GM18502 (cell line): ENCODE results near the gene VENTX.

Source experiments
- ATAC-seq: cut with Tn5 transposase; IDR thresholded peaks from one replicate; pipeline ENCODE4 v1.9.1; 2021; ENCODE audit warnings: mild to moderate bottlenecking; ENCODE audit not compliant: unreplicated experiment, poor library complexity

VENTX gene

DNA sequence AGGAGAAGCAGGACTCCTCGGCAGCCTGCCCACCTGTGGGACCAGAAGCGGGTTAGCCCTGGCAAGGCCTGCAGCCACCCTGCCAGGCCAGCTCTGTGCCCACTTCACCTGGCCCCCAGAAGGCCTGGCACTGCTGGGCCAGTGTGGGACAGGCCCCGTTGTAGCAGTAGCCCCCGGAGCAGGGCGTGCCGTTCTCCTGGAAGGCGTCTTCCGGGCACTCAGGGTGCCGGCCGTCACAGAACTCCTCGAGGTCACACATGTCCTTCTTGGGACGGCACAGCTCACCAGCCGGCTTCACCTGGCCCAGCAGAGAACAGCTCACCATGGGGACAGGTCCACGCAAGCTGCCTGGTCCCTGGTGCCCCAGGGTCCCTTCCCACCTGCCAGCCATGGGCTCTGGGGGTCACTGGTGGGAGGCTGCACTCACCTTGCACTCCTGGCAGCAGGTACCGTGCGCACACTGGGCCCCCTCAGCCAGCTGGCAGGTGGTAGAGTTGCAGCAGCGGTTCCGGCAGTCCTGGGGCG, 33.2 kb downstream of the VENTX start:
- no peak for ATAC-seq

DNA sequence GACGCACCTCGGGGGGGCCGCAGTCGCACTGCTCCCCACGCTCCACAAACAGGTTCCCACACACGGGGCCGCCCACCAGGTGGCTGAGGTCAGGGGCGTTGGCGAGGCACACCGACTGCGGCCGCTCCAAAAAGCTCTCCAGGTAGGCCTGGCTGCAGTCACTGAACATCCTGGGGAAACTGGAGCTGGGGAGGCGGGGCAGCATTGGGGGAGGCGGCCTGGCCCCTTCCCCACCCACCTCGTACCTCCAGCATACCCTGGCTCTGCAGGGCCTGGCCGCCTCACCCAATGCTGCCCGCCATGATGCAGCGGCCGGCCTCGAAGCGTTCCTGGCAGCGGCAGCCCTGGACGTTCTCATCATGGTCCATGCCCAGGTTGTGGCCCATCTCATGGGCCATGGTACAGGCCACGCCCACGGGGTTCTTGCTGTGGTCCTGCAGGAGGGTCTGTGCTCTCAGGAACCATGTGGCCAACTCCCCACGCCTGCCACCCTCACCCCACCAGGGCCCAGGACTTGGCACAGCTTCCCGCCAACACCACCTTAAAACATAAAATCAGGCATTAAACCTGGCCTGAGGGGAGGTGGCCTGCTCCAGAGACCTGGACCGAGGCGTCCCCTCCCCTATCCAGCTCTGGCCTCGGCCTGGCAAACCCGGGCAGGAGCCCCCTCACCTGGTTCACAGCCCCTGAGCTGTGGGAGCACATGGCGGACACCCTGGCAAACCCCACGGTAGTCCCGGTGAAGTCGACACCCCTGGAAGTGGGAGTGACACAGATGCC, 34.1 kb downstream of the VENTX start:
- no peak for ATAC-seq

DNA sequence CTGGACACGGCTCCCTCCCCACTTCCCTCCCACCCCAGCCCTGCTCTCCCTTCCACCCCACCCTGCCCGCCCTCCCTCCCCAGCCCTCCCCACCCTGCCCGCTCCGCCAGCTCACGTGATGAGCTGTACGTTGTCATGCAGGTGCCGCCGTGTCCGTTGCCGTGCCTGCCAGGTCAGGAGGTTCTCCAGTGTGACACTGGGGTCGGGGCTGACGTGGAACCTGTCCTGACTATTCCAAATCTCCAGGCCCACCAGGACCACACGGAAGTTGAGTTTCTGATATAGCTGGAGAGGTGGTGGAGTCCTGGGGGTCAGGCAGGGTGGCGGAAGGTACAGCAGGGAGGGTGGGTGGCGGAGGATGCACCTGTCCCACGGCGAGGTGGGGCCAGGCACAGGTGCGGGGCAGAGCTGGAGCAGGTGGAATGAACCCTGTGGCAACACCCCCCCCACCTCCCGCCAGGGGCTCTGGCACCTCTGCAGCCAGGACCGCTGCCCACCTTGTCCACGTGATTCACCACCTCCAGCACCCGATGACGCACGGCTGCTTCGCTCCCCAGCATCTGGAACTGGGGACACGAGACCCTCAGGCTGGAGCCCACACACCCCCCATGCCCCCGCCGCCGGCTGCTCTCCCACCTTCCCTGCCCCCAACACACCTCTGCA, 34.8 kb downstream of the VENTX start:
- no peak for ATAC-seq

DNA sequence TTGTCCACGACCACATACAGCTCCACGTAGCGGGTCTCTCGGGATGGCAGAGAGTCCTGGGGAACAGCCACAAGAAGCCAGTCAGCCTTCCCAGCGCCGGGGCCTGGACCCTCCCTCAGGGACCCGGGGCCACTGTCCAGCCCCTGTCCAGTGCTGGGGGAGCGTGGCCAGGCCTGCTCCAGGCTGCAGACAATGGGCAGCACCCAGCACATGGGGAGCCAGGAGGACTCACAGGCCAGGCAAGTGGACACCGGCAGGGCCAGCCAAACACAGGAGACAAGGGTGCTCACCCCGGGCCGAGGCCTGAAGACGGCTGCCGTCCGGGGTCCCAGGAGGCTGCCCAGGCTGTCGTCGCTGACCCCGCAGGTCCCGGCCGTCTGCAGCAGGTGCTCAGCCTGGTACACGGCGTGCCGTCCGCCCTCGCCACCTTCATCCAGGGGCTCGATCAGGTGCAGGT, 35.3 kb downstream of the VENTX start:
- ATAC-seq, result no peak

DNA sequence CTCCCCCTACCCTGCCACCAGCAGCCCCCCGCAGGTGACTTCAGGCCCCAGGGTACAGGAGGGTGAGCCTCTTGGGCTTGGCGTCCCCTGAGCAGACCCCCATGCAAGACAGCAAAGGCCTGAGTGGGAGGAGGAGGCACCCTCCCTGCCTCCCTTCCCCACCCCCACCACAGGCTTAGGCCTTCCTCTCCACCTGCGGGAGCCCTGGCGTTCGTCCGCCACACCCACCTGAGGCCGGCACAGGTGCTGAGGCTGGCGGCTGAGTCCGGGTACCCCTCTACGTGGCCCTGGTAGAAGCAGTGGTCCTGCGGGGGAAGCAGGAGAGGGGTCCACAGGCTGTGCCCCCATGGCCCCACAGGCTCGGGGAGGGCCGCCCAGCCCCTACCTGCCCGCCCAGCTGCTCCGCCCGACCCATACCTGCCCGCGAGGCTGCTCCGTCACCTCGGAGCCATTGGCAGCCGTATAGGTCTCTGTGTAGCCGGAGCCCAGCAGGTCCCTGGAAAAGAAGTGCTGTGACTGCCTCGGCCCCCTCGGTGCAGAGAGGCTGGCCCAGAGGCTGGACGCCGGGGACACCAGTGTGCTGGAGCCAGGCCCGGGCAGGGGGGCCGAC, 36.0 kb downstream of the VENTX start:
- no peak for ATAC-seq

DNA sequence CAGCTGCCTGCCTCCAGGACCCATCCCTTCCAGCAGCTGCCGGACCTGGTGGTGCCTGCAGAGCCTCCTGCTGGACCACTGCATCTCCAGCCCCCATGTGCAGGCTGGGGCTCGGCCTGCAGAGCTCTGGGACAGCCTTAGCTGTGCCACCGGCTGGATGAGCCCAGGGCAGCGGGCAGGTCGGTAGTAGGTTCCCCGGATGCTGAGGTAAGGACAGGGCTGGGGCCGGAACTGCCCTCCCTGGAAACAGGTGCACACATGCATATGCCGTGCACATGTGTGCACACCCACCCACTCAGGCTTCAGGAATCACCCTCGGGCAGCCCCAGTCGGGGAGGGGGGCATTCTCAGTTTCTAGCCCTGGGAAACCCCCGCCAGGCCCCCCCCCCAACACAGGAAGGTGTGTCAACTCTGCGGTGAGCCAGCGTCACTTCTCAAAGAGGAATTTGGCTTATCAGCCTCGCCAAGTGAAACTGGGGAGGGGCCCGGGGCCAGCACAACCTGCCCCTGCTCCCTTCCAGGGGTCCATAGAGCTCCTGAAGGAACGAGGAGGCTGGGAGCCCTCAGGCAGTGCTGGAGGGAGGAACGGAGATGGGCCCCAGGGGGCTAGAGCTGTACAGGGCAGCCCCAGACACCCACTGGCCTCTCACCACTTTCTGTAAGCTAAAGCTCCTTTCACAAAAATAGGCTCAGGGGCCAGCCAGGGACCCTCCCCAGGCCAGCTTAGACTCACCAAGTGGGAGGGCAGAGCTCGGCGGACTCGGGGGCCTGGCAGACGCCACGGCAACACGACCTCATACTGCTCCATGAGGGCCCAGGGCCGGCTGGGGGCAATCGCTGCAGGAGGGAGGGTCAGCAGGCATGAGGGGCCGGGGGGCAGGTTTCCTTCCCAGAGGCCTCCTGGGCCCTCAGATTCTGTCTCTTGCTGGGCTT, 37.4 kb downstream of the VENTX start:
- peak; percentile 57 for ATAC-seq

DNA sequence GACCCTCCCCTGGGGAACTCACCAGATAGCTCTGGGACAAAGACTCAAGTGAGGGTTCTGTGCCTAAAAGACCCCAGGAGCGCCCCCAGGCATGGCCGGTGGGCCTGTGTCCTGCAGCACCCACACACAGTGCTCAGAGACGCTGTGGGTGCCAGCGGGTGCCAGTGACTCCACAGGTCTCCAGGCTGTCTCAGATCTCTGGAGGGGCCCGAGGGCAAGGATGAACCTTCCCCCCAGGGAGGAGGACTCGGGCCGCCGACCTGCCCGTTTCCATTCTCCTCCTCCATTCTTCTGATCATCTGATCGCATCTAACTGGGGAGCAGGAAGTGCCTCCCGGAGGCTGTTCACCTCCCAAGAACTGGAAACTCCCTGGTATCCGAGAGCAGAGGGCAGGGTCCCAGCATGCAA, 38.0 kb downstream of the VENTX start:
- peak; percentile 33 for ATAC-seq

DNA sequence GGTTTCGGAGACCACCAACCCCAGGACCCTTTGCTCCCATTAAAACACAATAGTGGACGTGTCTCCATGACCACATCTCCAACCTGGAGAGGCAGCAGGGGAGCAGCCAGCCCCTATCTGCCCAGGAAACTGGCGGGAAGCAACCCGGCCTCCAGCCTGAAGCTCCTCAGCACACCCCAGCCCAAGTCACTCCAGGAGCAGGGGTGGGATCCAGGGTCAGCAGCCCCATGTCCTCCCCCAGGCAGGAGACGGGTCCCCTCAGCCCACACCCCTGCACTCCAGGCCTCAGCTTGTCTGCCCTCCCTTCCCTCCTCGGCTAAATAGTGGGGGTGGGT, 38.4 kb downstream of the VENTX start:
- ATAC-seq, result peak; percentile 0

DNA sequence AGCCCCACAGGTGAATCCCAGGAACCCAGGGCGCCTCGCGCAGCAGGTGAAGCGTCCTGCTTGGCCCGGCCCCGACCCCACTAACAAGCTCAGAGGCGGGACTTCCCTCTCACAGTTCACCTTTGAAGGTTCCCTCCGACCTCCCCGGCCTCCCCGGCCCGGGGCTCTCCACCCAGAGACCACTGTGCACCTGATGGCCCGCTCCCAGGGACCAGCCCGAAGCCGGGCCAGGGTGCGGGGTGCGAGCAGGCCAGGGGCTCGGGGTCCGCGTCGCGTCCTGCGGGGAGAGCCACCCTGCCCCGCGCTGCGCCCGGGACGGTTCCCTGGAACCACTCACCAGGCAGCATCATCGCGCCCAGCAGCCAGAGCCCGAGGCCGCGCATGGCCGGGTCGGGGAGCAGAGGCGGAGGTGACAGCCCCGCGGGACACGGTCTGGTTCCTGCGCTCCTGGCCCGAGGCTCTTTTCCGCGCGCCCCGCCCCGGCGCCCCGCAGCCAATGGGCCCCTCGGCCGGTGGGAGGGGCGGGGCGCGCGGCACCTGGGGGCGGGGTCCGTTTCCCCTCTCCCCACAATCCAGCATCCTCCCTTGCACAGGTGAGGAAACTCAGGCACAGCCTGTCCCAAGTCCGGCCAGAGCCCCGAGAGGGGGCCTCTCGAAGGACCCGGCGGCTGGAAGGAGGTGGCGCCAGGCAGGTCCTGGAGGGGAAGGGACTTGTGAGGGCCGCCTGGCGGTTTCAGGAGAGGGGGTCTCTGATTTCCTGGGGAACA, 39.0 kb downstream of the VENTX start, which contains the start of gene ADAM8:
ADAM8 (minus strand) TSS at position 434 of the 767 bp plus-strand sequence; CDS start at position 383, 51 bp downstream.
- ATAC-seq, result peak; percentile 51

DNA sequence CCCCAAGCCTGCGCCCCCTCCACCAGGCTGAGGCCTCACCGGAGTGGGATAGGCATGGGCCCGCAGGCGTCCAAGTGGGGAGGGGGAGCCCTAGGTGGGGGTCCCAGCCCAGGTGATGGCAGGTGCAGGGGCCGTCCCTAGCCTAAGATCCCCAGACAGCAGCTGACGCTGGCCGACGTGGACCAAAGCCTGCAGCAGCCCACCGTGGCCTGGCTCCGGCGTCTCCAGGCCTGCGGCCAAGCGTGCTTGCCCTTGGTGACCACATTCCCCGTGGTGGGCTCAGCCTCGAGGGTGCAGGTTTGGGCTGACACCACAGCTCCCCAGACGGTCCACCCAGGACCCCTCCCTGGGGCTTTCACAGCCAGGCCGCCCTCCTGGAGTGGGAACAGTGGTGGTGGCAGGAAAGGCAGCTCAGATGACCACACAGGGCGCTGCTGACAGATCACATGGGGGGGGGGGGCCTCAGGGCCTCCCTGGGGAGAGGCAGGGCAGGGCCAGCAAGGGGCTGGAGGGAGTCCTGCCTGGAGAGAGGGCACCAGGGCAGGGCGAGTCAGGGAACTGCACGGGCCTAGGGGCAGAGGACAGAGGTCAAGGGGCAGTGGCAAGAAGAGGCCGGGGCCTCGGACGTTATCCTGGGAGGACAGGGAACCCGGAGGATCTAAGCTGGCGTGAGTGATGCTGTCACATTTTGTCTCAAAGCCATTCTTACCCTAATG, 39.8 kb downstream of the VENTX start:
- no peak for ATAC-seq

DNA sequence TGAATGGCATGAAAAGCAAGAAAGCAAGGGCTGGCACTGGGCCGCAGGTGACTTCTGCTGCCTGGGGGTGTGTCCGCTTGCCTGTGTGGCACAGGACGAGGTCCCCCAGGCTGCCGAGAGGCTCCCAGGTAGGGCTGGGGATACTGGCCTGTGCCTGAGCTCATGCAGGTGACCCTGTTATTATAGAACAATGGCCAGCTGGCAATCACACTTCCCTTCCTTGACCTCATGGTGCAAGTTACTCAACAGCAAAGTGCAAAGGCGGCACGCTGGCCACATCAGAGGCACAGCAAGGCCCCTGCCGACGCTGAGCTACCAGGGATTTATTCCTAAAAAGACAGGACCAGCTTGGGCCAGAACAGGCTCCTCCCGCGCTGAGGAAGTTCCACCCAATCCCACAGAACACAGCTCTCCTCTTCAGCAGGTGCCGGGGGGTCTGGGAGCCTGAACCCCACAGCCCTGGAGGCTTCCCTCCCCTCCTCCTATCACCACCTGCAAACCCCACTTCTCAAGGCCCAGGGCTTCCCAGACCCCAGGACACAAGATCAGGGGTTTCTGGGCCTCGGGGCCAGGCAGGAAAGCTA, 40.4 kb downstream of the VENTX start:
- no peak for ATAC-seq

DNA sequence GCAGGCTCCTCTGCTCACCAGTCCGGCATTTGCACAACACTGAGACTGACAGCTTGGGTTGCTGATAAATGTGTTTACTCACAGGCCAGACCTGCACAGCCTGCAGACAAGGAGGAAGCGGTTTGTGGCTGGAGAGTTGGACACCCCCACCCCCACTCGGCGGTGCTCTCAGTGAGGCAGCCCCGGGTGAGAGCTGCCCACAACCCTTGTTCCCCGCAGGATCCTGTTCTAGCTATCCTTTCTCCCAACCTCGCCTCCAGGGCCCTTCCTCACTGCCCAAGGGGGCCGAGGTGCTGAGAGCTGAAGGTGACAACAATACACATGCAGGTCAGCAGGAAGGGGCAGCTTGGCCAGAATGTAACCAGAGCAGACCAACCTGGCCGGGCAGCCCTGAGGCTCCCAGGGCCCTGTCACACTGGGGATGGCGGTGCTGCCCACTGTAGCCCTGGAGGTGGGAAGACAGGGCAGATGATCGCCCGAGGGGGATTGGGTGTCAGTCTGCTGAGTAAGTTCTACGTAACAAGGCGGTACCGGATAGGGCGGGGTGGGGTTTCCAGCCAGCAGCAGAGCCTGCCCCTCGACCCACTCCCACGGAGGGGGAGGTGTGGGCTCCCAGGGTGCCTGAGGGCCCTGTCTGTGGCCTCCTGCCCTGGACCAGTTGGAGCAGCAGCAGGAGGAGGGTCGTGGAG, 41.1 kb downstream of the VENTX start:
- peak; percentile 39 for ATAC-seq

DNA sequence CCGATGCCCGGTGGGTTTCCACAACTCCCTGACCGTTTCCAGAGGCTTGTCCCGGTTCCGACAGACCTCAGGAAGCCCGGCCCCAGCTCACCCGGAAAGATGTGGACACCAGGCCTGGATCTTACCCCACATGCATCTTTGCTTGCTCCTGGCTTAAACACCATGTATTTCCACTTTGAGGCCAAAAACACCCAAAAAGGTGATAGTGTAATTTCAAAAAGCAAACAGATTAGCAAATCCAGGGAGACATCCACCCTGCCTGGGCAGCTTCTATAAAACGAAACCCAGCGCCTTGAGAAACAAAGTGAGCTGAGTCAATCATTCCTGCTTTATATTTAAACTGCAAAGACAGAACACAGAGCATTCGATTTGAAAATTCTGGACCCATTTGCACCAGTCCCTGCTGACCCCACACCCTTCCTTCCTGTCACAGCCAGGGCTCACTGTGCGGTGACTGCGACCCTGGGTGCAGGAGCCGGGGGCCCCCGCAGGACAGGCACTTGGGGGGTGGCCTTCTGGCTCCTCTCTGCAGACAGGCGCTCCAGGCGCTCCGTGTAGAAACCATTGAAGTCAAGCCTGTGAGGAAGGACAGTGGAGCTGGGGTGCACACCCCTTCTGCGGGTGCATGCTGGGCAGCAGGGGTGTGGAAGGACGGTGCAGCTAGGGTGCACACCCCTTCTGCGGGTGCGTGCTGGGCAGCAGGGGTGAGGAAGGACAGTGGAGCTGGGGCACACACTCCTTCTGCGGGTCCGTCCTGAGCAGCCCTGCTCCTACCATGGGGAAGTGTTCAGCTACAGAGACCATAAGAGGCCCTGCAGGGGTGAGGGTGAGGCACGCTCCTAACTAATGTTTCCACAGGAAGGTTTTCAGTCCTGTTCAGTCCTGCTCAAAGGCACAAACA, 41.9 kb downstream of the VENTX start:
- ATAC-seq, result no peak

DNA sequence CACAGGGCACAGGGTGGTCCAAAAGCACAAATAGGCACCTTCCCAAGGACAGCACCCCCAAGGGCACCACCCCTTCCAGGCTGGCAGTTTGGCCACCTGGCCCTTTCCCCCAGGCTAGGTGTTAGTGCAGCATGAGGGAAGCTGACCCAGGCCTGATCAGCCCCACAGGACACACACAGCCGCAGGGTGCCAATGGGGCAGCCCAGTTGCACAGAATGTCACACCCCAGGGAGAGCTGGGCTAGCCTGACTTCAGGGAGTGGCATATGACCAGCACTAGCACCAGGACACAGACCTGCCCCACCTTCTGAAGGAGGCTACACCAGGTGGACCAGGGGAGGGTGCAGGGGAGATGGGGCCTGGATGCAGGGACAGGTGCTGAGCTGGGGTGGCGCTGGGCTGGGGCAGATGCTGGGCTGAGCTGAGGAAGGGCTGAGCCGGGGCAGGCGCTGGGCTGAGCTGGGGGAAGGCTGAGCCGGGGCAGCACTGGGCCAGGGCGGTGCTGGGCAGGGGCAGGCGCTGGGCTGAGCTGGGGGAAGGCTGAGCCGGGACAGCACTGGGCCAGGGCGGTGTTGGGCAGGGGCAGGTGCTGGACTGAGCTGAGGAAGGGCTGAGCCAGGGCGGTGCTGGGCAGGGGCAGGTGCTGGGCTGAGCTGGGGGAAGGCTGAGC, 42.9 kb downstream of the VENTX start:
- ATAC-seq, result no peak

DNA sequence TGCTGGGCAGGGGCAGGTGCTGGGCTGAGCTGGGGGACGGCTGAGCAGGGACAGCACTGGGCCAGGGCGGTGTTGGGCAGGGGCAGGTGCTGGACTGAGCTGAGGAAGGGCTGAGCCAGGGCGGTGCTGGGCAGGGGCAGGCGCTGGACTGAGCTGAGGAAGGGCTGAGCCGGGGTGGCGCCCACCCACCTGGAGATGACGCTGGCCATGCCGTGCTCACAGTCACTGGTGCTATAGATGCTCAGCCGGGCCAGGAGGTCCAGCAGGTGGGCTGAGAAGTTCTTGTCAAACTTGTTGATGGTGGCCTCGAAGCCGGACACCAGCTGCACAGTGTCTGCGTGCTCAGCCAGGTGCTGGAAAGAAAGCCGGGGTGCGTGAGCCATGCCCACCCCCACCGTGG, 43.4 kb downstream of the VENTX start:
- ATAC-seq, result no peak

DNA sequence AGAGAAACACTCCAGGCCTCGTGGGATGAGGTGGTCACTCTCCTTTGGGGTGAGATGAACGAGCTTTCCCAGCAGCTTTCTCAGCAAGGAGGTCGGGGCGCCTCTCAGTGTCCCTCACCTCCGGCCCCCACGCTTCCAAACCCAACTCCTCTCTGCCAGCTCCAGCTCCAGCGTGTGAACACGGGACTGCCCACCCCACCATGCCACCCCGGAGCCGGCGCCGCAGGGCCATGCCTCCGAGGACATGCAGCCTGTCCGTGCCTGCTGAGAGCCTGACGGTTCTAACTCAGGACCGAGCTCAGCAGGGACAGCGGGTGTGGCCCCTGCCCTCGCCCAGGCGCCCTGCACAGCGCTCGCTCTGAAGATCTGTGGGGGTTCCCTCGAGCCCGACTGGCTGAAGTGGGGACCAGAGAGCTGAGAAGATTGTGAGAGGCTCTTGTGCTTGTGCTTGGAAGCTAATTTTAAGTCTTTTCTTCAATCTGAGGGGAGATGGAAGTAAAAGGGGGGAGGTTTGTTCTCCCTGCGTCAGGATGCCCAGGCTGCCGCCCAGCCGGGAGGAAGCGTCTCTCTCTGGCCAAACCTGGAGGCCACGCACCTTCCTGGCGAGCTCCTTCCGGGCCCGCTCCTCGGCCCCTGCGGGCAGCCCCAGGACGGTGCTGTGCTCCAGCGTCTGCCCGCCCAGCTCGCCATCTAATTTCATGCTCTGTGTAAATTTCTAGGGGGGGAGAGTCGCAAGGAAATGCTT, 44.1 kb downstream of the VENTX start:
- ATAC-seq, result no peak
